ENCODE data around the gene GUCY2F.

GUCY2F gene

GRCh38 chrX:109475174-109475891 is 6.6 kb downstream of the GUCY2F start:
- H3K79me2 ChIP-seq (ENCODE audit: control insufficient read depth, insufficient read depth, low read length, unreplicated experiment): no peaks in the 10 kb centered on the region
- no peak overlapping the region for H3K27ac ChIP-seq (ENCODE audit: low read depth, low read length)
- peak overlapping the region; percentile 62 for H3K4me3 ChIP-seq (ENCODE audit: low read depth, low read length)
- H3K36me3 ChIP-seq (ENCODE audit: insufficient read depth, low read length): no peaks in the 10 kb centered on the region
- peak overlapping the region; percentile 68 for H2AFZ ChIP-seq (ENCODE audit: low read length, unreplicated experiment)
- no peaks in the 10 kb centered on the region for H3K27me3 ChIP-seq (ENCODE audit: insufficient read depth, low read length)
- H3K4me1 ChIP-seq (ENCODE audit: control insufficient read depth, insufficient read depth, low read length, unreplicated experiment): peaks cover 5% of the 10 kb centered on the region

- Histone ChIP-seq H3K79me2 (ENCODE audit: control insufficient read depth, insufficient read depth, low read length, unreplicated experiment) (no peaks in the 10 kb centered on the region), H2AFZ (ENCODE audit: low read length, unreplicated experiment) (peak overlapping the region; percentile 85), H3K4me3 (ENCODE audit: low read depth, low read length) (peak overlapping the region; percentile 62), H3K27ac (ENCODE audit: low read depth, low read length) (peak overlapping the region; percentile 79), H3K36me3 (ENCODE audit: insufficient read depth, low read length) (no peaks in the 10 kb centered on the region), H3K27me3 (ENCODE audit: insufficient read depth, low read length) (no peaks in the 10 kb centered on the region), H3K4me1 (ENCODE audit: control insufficient read depth, insufficient read depth, low read length, unreplicated experiment) (peaks cover 5% of the 10 kb centered on the region)
Observed at GRCh38 chrX:109472939-109473735, 8.7 kb downstream of the GUCY2F start.

GRCh38 chrX:109464231-109464630 is 17.7 kb downstream of the GUCY2F start:
- no peaks in the 10 kb centered on the region for H3K27me3 ChIP-seq (ENCODE audit: insufficient read depth, low read length)
- H3K27ac ChIP-seq (ENCODE audit: low read depth, low read length): no peak overlapping the region
- H3K79me2 ChIP-seq (ENCODE audit: control insufficient read depth, insufficient read depth, low read length, unreplicated experiment): no peaks in the 10 kb centered on the region

GRCh38 chrX:109463784-109464183 is 18.1 kb downstream of the GUCY2F start:
- no peak overlapping the region for H3K27ac ChIP-seq (ENCODE audit: low read depth, low read length)

More at GRCh38 chrX:109464231-109464630, 17.7 kb downstream of the GUCY2F start:
- Histone ChIP-seq H3K4me3 (ENCODE audit: low read depth, low read length) (no peak overlapping the region), H3K36me3 (ENCODE audit: insufficient read depth, low read length) (no peaks in the 10 kb centered on the region), H3K4me1 (ENCODE audit: control insufficient read depth, insufficient read depth, low read length, unreplicated experiment) (no peaks in the 10 kb centered on the region), H2AFZ (ENCODE audit: low read length, unreplicated experiment) (no peak overlapping the region)

GRCh38 chrX:109448282-109448938 is 33.5 kb downstream of the GUCY2F start:
- Histone ChIP-seq H3K27me3 (ENCODE audit: insufficient read depth, low read length) (peaks cover 4% of the 10 kb centered on the region; the same call in 1 of the 2 replicates), H3K4me1 (ENCODE audit: control insufficient read depth, insufficient read depth, low read length, unreplicated experiment) (no peaks in the 10 kb centered on the region), H3K36me3 (ENCODE audit: insufficient read depth, low read length) (no peaks in the 10 kb centered on the region), H3K79me2 (ENCODE audit: control insufficient read depth, insufficient read depth, low read length, unreplicated experiment) (no peaks in the 10 kb centered on the region), H2AFZ (ENCODE audit: low read length, unreplicated experiment) (no peak overlapping the region), H3K4me3 (ENCODE audit: low read depth, low read length) (no peak overlapping the region), H3K27ac (ENCODE audit: low read depth, low read length) (no peak overlapping the region)

More at GRCh38 chrX:109463784-109464183, 18.1 kb downstream of the GUCY2F start:
- H3K4me1 ChIP-seq (ENCODE audit: control insufficient read depth, insufficient read depth, low read length, unreplicated experiment): no peaks in the 10 kb centered on the region
- H3K36me3 ChIP-seq (ENCODE audit: insufficient read depth, low read length): no peaks in the 10 kb centered on the region
- H2AFZ ChIP-seq (ENCODE audit: low read length, unreplicated experiment): no peak overlapping the region
- no peaks in the 10 kb centered on the region for H3K27me3 ChIP-seq (ENCODE audit: insufficient read depth, low read length)
- no peak overlapping the region for H3K4me3 ChIP-seq (ENCODE audit: low read depth, low read length)
- H3K79me2 ChIP-seq (ENCODE audit: control insufficient read depth, insufficient read depth, low read length, unreplicated experiment): no peaks in the 10 kb centered on the region

- H3K27ac ChIP-seq (ENCODE audit: low read depth, low read length): no peak overlapping the region
- no peaks in the 10 kb centered on the region for H3K79me2 ChIP-seq (ENCODE audit: control insufficient read depth, insufficient read depth, low read length, unreplicated experiment)
- no peak overlapping the region for H3K4me3 ChIP-seq (ENCODE audit: low read depth, low read length)
- H3K27me3 ChIP-seq (ENCODE audit: insufficient read depth, low read length): no peaks in the 10 kb centered on the region
- no peaks in the 10 kb centered on the region for H3K36me3 ChIP-seq (ENCODE audit: insufficient read depth, low read length)
- H3K4me1 ChIP-seq (ENCODE audit: control insufficient read depth, insufficient read depth, low read length, unreplicated experiment): no peaks in the 10 kb centered on the region
- no peak overlapping the region for H2AFZ ChIP-seq (ENCODE audit: low read length, unreplicated experiment)
Observed at GRCh38 chrX:109441266-109441665, 40.6 kb downstream of the GUCY2F start.

GRCh38 chrX:109440475-109440874 is 41.4 kb downstream of the GUCY2F start:
- Histone ChIP-seq H3K79me2 (ENCODE audit: control insufficient read depth, insufficient read depth, low read length, unreplicated experiment) (no peaks in the 10 kb centered on the region), H3K4me1 (ENCODE audit: control insufficient read depth, insufficient read depth, low read length, unreplicated experiment) (no peaks in the 10 kb centered on the region), H2AFZ (ENCODE audit: low read length, unreplicated experiment) (no peak overlapping the region), H3K27ac (ENCODE audit: low read depth, low read length) (no peak overlapping the region), H3K36me3 (ENCODE audit: insufficient read depth, low read length) (no peaks in the 10 kb centered on the region), H3K27me3 (ENCODE audit: insufficient read depth, low read length) (no peaks in the 10 kb centered on the region), H3K4me3 (ENCODE audit: low read depth, low read length) (no peak overlapping the region)

GRCh38 chrX:109409181-109409580 is 72.7 kb downstream of the GUCY2F start:
- H3K27me3 ChIP-seq (ENCODE audit: insufficient read depth, low read length): no peaks in the 10 kb centered on the region
- no peaks in the 10 kb centered on the region for H3K36me3 ChIP-seq (ENCODE audit: insufficient read depth, low read length)
- no peaks in the 10 kb centered on the region for H3K4me1 ChIP-seq (ENCODE audit: control insufficient read depth, insufficient read depth, low read length, unreplicated experiment)
- H3K4me3 ChIP-seq (ENCODE audit: low read depth, low read length): no peak overlapping the region
- no peak overlapping the region for H2AFZ ChIP-seq (ENCODE audit: low read length, unreplicated experiment)
- no peak overlapping the region for H3K27ac ChIP-seq (ENCODE audit: low read depth, low read length)
- H3K79me2 ChIP-seq (ENCODE audit: control insufficient read depth, insufficient read depth, low read length, unreplicated experiment): no peaks in the 10 kb centered on the region

- Histone ChIP-seq H3K27me3 (ENCODE audit: insufficient read depth, low read length) (no peaks in the 10 kb centered on the region), H3K4me3 (ENCODE audit: low read depth, low read length) (no peak overlapping the region), H3K27ac (ENCODE audit: low read depth, low read length) (no peak overlapping the region), H3K4me1 (ENCODE audit: control insufficient read depth, insufficient read depth, low read length, unreplicated experiment) (no peaks in the 10 kb centered on the region), H3K36me3 (ENCODE audit: insufficient read depth, low read length) (no peaks in the 10 kb centered on the region), H2AFZ (ENCODE audit: low read length, unreplicated experiment) (no peak overlapping the region), H3K79me2 (ENCODE audit: control insufficient read depth, insufficient read depth, low read length, unreplicated experiment) (no peaks in the 10 kb centered on the region)
Observed at GRCh38 chrX:109403922-109404321, 78.0 kb downstream of the GUCY2F start.

GRCh38 chrX:109399831-109400230 is 82.1 kb downstream of the GUCY2F start:
- H2AFZ ChIP-seq (ENCODE audit: low read length, unreplicated experiment): no peak overlapping the region
- no peaks in the 10 kb centered on the region for H3K4me1 ChIP-seq (ENCODE audit: control insufficient read depth, insufficient read depth, low read length, unreplicated experiment)
- H3K4me3 ChIP-seq (ENCODE audit: low read depth, low read length): no peak overlapping the region
- H3K27ac ChIP-seq (ENCODE audit: low read depth, low read length): no peak overlapping the region
- no peaks in the 10 kb centered on the region for H3K27me3 ChIP-seq (ENCODE audit: insufficient read depth, low read length)
- no peaks in the 10 kb centered on the region for H3K36me3 ChIP-seq (ENCODE audit: insufficient read depth, low read length)
- no peaks in the 10 kb centered on the region for H3K79me2 ChIP-seq (ENCODE audit: control insufficient read depth, insufficient read depth, low read length, unreplicated experiment)

All from ACC112 (cell line).